Measurements from ENCODE around the gene NPTN.
A peak's percentile ranks its signal among the peaks of the same experiment; 100 is the strongest.
"Not testable (repeated sequence)": the region's sequence is repeated elsewhere in the genome, so short reads cannot be mapped to it uniquely, and the experiment has no call there.

The NPTN gene

DNA sequence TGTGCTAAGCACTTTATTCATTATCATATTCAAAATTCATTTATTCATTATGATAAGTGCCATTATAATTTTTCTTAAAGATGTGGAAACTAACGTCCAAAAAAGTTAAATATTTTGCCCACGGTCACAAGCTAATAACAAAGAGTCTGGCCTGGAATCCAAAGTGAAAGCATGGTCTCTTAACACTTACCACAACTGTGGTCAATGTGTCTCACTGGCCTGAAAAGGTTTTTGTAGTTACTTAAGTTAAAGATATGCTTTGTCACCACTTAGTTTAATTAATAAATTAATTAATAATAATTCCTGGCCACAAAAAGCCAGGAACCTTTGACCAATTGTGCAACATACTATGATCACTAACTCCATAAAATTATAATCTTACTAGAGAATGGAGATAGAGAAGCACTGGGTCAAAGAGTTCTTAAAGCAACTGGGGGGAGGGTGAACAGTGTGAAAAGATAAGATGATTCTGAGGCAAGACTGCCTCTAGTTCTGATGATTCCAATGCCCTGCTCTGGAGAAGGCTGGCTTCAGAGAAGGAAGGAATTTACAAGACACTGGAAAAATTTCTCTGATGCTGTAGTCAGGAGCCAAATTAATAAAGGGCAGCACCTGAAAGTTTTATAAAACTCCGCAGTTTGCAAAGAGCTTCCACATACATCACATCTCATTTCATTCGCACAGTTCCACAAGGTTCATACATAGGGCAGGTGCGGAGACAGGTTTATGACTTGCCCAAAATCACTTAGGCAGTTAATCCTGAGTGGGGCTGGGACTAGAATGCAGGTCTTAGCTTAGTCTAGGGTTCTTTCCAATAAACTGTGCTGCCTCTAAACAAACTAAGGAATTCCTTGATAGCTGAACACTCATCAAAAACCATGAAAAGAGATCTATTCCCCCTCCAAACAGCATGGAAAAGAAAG lies 32.5 kb downstream of the NPTN start:
- no peak for DNase-seq (ENCODE audit: low spot score)

DNA sequence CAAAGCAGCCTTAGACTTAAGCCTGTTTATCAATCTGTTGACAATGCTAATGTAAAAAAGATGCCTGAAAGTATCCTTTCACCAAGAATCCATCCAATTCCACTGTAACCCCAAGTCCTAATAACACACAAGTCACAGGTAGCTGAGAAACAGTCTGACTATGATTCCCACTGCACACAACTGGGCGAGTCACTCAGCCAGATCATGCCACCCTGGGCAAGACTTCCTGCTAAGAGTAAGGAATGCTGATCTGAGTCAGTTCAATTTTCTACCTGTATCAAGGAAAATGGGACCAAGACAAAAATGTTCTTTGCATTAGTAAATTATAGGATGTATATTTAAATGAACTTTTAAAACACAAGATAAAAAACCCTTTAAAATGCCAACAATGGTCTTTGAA lies 33.3 kb downstream of the NPTN start:
- no peak for DNase-seq (ENCODE audit: low spot score)

- DNase-seq (ENCODE audit: low spot score) = no peak
Observed at GRCh38 chr15:73598530-73599160, 34.5 kb downstream of the NPTN start.

DNA sequence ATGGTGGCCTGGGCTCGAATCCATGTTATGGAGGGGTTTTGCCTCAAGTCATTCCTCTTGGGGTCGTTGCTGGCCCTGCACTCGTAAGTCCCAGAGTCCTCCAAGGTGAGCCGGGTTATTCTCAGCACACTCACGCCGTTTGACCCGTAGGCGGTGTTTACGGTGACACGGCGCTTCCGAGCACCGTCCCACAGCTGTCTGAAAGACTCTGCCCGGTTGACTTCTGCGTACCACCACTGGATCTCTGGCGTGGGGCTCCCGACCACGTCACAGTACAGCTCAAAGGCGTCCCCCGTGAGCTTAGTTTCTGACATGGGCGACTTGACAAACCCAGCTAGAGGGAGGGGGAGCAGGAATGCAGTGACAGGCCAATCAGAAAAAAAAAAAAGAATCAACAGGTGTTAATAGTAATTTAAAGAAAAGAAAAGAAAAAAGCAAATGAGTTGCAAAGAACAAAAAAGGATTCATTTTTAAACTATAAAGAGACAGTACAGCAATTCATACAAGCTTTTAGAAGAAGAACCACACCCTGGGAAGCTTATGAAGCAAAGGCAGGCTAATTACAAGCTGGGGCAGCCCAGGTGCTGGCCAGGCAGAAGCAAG lies 36.1 kb downstream of the NPTN start:
- DNase-seq (ENCODE audit: low spot score) = no peak

DNA sequence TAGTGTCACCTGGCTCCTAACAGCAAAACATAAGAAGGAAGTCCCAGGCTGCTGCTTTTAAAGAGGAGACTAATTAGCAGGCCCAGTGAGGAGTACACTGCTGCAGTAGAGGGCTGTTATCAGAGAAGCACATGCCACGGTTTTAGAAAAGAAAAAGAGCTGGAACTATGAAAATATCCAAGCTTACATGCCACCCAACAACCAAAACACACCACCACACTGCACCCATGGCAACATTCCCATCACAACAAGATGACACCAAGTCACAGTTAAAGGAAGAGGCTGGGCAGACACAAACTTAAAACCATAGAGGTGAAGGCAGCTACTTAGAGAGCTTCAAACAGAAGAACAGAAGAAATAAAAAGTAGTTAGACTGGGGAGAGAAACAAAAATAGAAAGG lies 37.0 kb downstream of the NPTN start:
- no peak for DNase-seq (ENCODE audit: low spot score)

DNA sequence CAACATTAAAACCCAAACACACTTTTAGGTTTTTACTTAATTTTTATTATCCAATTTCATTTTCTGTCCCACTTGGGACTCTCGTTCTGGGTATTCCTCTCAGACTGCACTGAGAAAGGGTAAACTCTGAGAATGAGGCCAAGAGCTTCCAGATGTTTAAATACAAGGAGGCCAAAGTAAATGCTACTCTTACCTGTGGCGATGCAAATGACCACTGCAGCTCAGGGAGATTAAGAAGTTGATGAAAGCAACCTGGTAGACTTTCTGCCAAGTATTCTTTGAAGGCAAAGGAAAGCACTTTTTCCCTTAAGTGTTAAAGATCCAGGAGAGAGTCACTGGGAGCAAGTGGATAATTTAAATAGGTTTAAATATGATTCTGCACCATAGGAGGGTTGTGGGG lies 39.1 kb downstream of the NPTN start:
- no peak for DNase-seq (ENCODE audit: low spot score)

GRCh38 chr15:73593304-73594074 lies 39.7 kb downstream of the NPTN start:
- peak; percentile 50 for DNase-seq (ENCODE audit: low spot score)

- no peak for DNase-seq (ENCODE audit: low spot score)
Observed at GRCh38 chr15:73590263-73590662, 42.9 kb downstream of the NPTN start.

- DNase-seq (ENCODE audit: low spot score) = no peak
Observed at GRCh38 chr15:73589766-73590165, 43.4 kb downstream of the NPTN start.

DNA sequence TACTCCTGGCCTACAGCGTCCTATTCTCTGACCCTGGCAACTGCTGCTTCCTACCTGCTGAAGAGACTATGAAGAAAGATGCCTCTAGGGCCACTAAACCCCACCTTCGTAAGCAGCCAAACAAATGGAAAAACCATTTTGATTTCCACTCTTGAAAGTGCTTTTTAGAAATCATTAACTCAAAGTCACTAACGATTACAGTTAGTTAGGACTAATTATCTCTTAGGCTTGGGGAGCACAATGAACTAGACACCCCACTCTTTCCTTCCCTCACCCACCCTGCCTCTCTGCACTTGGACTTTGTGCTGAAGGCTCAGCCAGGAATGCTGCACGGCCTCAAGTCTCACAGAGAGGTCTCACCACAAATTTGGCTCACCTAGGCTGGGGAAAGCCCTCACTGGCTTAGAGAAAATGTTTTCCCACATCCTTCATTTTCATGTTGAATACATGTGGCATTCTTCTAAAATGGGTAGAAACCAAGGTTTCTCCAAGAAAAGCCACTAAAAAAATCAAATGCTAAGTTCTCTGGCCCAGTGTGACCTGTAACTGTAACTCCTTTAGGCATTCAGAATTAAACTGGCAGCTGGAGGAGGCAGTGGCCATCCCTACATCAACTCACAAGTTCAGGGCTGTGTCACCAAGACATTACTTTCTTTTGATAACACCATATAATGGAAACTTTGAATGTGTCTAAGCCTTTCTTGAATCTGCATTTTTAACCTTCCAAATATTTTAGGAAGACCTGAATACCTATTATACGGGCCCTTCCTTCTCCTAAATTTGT lies 47.1 kb downstream of the NPTN start:
- DNase-seq (ENCODE audit: low spot score) = no peak

- no peak for DNase-seq (ENCODE audit: low spot score)
Observed at GRCh38 chr15:73584699-73585420, 48.3 kb downstream of the NPTN start.

DNA sequence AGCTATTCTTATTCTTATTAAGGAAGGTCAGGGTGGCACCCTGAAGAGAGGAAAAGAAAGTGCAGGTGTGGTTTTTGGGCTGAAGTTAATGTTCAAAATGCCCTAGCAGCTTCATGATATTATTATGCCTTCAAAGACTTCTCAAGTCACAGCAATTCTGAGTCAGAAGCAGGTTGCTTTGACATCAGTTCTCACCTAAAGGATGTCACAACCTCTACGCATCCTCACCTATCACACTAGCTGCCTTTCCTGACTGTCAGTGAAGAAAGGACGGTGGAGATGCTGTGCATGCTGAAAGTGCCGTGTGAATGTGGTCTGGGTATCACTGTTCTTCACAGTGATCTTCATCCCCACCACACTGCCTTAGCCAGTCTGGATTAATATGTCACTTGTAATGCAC lies 49.6 kb downstream of the NPTN start:
- no peak for DNase-seq (ENCODE audit: low spot score)

DNA sequence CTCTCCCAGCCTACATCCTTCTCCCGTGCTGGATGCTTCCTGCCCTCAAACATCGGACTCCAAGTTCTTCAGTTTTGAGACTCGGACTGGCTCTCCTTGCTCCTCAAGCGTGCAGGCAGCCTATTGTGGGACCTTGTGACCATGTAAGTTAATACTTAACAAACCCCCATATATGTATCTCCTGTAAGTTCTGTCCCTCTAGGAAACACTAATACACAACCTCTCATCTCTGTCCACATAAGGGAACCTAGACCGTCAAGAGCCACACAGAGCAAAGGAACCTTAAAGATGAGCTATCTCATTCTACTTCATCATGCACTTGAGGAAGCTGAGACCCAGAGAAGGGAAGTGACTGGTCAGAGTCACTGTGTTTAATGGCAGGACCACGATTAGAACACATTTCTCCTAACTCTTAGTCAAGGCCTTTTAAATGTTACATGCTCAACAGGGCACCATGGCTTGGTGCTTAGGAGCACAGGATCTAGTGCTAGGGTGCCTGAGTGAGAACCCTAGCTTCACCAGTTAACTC lies 50.3 kb downstream of the NPTN start:
- DNase-seq (ENCODE audit: low spot score) = no peak

DNA sequence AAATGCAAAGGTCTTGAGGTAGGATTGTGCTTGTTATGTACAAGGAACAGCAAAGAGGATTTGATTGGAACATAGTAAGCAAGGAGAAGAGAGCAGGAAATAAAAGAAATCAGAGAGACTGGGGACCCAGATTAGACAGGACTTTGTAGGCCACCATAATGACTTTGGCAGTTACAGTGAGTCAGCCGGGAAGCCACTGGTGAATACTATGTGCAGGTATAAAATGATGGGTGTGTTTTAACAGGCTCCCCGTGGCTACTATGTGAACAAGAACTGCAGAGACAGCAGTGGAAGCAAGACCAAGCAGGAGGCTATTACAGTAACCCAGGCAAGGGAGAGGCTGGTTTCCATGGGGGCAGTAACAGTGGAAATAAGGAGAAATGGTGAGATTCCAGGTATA lies 55.2 kb downstream of the NPTN start:
- DNase-seq (ENCODE audit: low spot score) = no peak

DNA sequence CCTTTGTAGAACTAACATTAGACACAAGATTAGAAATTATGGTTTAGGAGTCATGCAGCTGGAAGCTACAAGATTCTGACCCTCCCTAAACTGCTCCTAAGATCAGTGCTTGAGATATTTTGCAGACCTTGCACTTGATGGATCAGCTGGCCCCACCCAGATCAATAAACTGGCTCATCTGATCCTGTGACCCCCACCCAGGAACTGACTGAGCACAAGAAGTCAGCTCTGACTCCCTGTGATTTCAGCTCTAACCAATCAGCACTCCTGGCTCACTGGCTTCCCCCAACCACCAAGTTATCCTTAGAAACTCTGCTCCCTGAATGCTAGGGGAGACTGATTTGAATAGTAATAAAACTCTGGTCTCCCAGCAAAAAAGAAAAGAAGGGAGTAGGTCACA lies 55.6 kb downstream of the NPTN start:
- DNase-seq (ENCODE audit: low spot score) = not testable (repeated sequence)

- no peak for DNase-seq (ENCODE audit: low spot score)
Observed at GRCh38 chr15:73575636-73576247, 57.4 kb downstream of the NPTN start.

DNA sequence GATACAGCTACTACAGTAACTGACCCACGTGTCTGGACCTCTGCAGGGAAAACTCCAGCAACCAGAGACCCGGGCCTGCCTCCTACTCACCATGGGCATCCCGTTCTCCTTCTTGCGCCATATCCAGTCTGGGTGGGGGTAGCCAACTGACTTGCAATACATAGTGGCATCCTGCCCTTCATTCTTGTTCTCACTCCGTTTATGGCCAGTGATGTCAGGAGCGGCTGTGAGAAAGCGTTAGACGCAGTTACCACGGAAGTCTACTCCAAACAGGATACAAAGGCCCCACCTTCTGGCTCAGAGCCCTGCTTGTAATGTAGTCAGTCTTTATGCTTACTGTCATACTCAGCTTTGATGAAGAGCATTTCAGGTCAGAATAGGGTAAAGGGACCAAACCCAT lies 59.6 kb downstream of the NPTN start:
- DNase-seq (ENCODE audit: low spot score) = no peak

- no peak for DNase-seq (ENCODE audit: low spot score)
Observed at GRCh38 chr15:73573037-73573436, 60.2 kb downstream of the NPTN start.

DNA sequence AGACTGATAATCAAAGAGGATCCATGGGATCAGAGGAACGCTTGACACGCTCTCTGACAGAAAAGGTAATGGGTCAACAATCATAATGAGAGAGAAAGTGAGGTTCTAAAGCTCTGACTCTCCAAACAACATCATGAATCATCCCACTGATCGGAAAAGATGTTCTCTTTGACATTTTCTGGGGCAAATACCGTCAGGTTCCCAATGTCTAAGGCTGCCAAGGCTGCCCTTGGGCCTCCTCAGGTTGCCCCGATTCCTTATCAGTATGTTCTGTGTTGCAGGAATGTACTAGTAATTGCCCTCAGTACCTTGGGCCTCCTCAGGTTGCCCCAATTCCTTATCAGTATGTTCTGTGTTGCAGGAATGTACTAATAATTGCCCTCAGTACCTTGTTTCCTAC lies 60.9 kb downstream of the NPTN start:
- DNase-seq (ENCODE audit: low spot score) = no peak

DNA sequence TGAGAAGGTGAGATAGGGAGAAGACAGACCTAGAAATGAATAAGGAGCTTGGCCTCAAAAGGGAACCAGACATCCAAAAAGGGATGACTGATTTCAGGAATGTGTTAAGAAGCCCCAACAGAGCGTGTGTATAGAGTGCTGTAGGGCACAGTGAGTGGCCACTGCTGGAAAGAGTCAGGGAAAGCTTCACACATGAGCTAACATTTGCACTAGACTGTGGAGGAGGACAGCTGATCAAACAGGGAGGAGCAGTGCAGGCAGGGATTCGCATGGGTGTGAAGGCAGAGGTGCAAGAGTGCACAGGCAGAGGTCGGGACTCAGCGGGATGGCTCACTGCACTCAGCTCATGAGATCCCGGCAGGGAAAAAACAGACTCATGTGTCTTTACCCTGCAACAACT lies 61.8 kb downstream of the NPTN start:
- no peak for DNase-seq (ENCODE audit: low spot score)
